A172 (cell line): ENCODE results near the gene PFDN1. TPM values are rescaled to one million over a fixed set of nuclear protein-coding genes. Genes with fewer than 3 reads are reported as not detected.
"Not testable (repeated sequence)": the region's sequence is repeated elsewhere in the genome, so short reads cannot be mapped to it uniquely, and the experiment has no call there.

ENCODE experiments used
- DNase-seq: peaks from one replicate; pipeline ENCODE4 v3.0.0-alpha.2; 2015; ENCODE audit warnings: low spot score
- total RNA-seq: library from RNA; depleted of rRNA; stranded (reverse); fragments of >200 nt; shearing (Covaris generic); gene quantifications from 2 replicates; pipeline ENCODE4 v1.2.3, GENCODE V29; 2014; rRNA removed

PFDN1 gene
- 201 and 255 TPM in 2 replicates for total RNA-seq

GRCh38 chr5:140302786-140303639, at the start of gene PFDN1:
Gene PFDN1 (minus strand): TSS chr5:140303101. CDS start chr5:140303073, 28 bp downstream.
- DNase-seq: peak; percentile 97

GRCh38 chr5:140351609-140352334, 48.9 kb upstream of the PFDN1 start:
- DNase-seq: peak; percentile 79

GRCh38 chr5:140349244-140349643, 46.3 kb upstream of the PFDN1 start:
- DNase-seq: no peak

- DNase-seq: no peak
Measured at GRCh38 chr5:140348104-140348503, 45.2 kb upstream of the PFDN1 start.

- no peak for DNase-seq
Measured at GRCh38 chr5:140347360-140347759, 44.5 kb upstream of the PFDN1 start.

- DNase-seq: peak; percentile 50
Measured at GRCh38 chr5:140346348-140347221, 43.7 kb upstream of the PFDN1 start, which contains the start of gene HBEGF. Gene HBEGF (minus strand): TSS chr5:140346603. CDS start chr5:140346328, 275 bp downstream.

GRCh38 chr5:140345919-140346347, 43.0 kb upstream of the PFDN1 start:
- DNase-seq: peak; percentile 46

GRCh38 chr5:140344683-140345423, 42.0 kb upstream of the PFDN1 start:
- DNase-seq: peak; percentile 75

- DNase-seq: not testable (repeated sequence)
Measured at GRCh38 chr5:140343849-140344248, 40.9 kb upstream of the PFDN1 start.

GRCh38 chr5:140342896-140343295, 40.0 kb upstream of the PFDN1 start:
- no peak for DNase-seq

- DNase-seq: no peak
Measured at GRCh38 chr5:140342287-140342686, 39.4 kb upstream of the PFDN1 start.

- no peak for DNase-seq
Measured at GRCh38 chr5:140341591-140341990, 38.7 kb upstream of the PFDN1 start.

GRCh38 chr5:140340605-140341121, 37.8 kb upstream of the PFDN1 start:
- DNase-seq: no peak

GRCh38 chr5:140339636-140340035, 36.7 kb upstream of the PFDN1 start:
- no peak for DNase-seq

GRCh38 chr5:140338908-140339307, 36.0 kb upstream of the PFDN1 start:
- DNase-seq: no peak

GRCh38 chr5:140338336-140338735, 35.4 kb upstream of the PFDN1 start:
- no peak for DNase-seq

GRCh38 chr5:140337880-140338279, 35.0 kb upstream of the PFDN1 start:
- no peak for DNase-seq

GRCh38 chr5:140336388-140336787, 33.5 kb upstream of the PFDN1 start:
- no peak for DNase-seq

GRCh38 chr5:140331638-140332037, 28.7 kb upstream of the PFDN1 start:
- no peak for DNase-seq

GRCh38 chr5:140329739-140330481, 27.0 kb upstream of the PFDN1 start:
- DNase-seq: no peak
